ENCODE data around the gene TACR2.

DNA sequence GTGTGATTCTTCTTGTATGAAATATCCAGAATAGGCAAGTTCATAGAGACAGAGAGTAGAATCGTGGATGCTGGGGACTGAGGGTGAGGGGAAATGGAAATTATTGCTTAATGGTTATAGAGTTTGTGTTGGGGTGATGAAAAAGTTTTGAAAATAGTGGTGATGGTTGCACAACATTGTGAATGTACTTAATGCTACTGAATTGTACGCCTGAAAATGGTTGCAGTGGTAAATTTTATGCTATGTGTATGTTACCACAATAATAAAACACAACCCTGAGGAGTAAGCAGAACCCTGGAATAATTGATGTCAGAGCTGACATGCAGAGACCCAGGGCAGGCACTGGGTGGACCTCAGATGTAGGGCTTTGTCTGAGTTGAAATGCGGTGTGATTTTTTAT lies 57.6 kb downstream of the TACR2 start:
- TF ChIP-seq, protein P1, sequence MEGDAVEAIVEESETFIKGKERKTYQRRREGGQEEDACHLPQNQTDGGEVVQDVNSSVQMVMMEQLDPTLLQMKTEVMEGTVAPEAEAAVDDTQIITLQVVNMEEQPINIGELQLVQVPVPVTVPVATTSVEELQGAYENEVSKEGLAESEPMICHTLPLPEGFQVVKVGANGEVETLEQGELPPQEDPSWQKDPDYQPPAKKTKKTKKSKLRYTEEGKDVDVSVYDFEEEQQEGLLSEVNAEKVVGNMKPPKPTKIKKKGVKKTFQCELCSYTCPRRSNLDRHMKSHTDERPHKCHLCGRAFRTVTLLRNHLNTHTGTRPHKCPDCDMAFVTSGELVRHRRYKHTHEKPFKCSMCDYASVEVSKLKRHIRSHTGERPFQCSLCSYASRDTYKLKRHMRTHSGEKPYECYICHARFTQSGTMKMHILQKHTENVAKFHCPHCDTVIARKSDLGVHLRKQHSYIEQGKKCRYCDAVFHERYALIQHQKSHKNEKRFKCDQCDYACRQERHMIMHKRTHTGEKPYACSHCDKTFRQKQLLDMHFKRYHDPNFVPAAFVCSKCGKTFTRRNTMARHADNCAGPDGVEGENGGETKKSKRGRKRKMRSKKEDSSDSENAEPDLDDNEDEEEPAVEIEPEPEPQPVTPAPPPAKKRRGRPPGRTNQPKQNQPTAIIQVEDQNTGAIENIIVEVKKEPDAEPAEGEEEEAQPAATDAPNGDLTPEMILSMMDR (IDR thresholded peaks at IDR 0.05): no peak
- no peak for TF ChIP-seq POLR2A (IDR thresholded peaks at IDR 0.05)
- no peak for TF ChIP-seq EP300 (IDR thresholded peaks at IDR 0.05)

Data from sigmoid colon (tissue), 4 donors.